GM19467 (cell line): ENCODE measurements around the gene CACNA1S.

Source experiments
- ATAC-seq: cut with Tn5 transposase; IDR thresholded peaks from one replicate; pipeline ENCODE4 v1.9.1; 2021; ENCODE audit warnings: mild to moderate bottlenecking, moderate library complexity; ENCODE audit not compliant: unreplicated experiment

CACNA1S gene

GRCh38 chr1:201119206-201120197, 7.3 kb upstream of the CACNA1S start:
- no peak for ATAC-seq

- ATAC-seq, result no peak
Measured at GRCh38 chr1:201116091-201116490, 3.9 kb upstream of the CACNA1S start.

GRCh38 chr1:201115390-201115937, 3.2 kb upstream of the CACNA1S start:
- ATAC-seq, result no peak

GRCh38 chr1:201114245-201115131, 2.3 kb upstream of the CACNA1S start:
- ATAC-seq, result peak; percentile 81

- ATAC-seq, result no peak
Measured at GRCh38 chr1:201113451-201114244, 1.4 kb upstream of the CACNA1S start.

GRCh38 chr1:201112926-201113325, 700 bp upstream of the CACNA1S start:
- ATAC-seq, result no peak

- no peak for ATAC-seq
Measured at GRCh38 chr1:201111672-201112071, 554 bp downstream of the CACNA1S start.

GRCh38 chr1:201111156-201111555, 1.1 kb downstream of the CACNA1S start:
- no peak for ATAC-seq

- ATAC-seq, result no peak
Measured at GRCh38 chr1:201110616-201111015, 1.6 kb downstream of the CACNA1S start.

GRCh38 chr1:201110138-201110537, 2.1 kb downstream of the CACNA1S start:
- ATAC-seq, result no peak

- ATAC-seq, result no peak
Measured at GRCh38 chr1:201109651-201110050, 2.6 kb downstream of the CACNA1S start.

- no peak for ATAC-seq
Measured at GRCh38 chr1:201108614-201109013, 3.6 kb downstream of the CACNA1S start.

GRCh38 chr1:201105688-201106087, 6.5 kb downstream of the CACNA1S start:
- no peak for ATAC-seq

GRCh38 chr1:201104141-201104540, 8.1 kb downstream of the CACNA1S start:
- no peak for ATAC-seq

- no peak for ATAC-seq
Measured at GRCh38 chr1:201103666-201104065, 8.6 kb downstream of the CACNA1S start.

- no peak for ATAC-seq
Measured at GRCh38 chr1:201100169-201100930, 11.9 kb downstream of the CACNA1S start.

- ATAC-seq, result no peak
Measured at GRCh38 chr1:201098992-201099677, 13.1 kb downstream of the CACNA1S start.

- ATAC-seq, result no peak
Measured at GRCh38 chr1:201096977-201097856, 15.0 kb downstream of the CACNA1S start.
